Measurements from ENCODE around the gene IQCB1.

DNA sequence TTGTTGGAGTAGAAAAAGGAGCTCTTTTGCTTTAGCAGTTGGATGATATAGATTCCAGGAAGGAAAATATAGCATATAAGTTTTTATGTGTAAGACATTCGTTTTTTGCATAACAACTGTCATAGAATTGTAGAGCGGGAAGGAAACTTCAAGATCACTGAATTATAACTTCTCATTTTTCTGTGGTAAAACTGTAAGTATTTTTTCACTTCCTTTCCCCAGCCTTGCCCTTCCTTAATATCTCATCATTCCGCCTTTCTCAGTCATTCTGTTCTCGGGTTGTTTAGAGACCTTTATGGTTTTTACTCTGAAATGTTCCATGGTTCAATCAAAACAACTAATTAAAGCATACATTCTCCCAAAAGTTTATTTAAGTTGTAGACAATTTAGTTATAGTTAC, 1.2 kb upstream of the IQCB1 start:
- TF ChIP-seq SIN3A (IDR thresholded peaks at IDR 0.05; ENCODE audit: borderline replicate concordance, insufficient read depth, low read depth, low read length) (no peak), POLR2AphosphoS5 (IDR thresholded peaks at IDR 0.05; ENCODE audit: low read depth, low read length) (no peak)
- TF ChIP-seq, protein P1, sequence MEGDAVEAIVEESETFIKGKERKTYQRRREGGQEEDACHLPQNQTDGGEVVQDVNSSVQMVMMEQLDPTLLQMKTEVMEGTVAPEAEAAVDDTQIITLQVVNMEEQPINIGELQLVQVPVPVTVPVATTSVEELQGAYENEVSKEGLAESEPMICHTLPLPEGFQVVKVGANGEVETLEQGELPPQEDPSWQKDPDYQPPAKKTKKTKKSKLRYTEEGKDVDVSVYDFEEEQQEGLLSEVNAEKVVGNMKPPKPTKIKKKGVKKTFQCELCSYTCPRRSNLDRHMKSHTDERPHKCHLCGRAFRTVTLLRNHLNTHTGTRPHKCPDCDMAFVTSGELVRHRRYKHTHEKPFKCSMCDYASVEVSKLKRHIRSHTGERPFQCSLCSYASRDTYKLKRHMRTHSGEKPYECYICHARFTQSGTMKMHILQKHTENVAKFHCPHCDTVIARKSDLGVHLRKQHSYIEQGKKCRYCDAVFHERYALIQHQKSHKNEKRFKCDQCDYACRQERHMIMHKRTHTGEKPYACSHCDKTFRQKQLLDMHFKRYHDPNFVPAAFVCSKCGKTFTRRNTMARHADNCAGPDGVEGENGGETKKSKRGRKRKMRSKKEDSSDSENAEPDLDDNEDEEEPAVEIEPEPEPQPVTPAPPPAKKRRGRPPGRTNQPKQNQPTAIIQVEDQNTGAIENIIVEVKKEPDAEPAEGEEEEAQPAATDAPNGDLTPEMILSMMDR (IDR thresholded peaks at IDR 0.05), result no peak
- TF ChIP-seq, protein P2, sequence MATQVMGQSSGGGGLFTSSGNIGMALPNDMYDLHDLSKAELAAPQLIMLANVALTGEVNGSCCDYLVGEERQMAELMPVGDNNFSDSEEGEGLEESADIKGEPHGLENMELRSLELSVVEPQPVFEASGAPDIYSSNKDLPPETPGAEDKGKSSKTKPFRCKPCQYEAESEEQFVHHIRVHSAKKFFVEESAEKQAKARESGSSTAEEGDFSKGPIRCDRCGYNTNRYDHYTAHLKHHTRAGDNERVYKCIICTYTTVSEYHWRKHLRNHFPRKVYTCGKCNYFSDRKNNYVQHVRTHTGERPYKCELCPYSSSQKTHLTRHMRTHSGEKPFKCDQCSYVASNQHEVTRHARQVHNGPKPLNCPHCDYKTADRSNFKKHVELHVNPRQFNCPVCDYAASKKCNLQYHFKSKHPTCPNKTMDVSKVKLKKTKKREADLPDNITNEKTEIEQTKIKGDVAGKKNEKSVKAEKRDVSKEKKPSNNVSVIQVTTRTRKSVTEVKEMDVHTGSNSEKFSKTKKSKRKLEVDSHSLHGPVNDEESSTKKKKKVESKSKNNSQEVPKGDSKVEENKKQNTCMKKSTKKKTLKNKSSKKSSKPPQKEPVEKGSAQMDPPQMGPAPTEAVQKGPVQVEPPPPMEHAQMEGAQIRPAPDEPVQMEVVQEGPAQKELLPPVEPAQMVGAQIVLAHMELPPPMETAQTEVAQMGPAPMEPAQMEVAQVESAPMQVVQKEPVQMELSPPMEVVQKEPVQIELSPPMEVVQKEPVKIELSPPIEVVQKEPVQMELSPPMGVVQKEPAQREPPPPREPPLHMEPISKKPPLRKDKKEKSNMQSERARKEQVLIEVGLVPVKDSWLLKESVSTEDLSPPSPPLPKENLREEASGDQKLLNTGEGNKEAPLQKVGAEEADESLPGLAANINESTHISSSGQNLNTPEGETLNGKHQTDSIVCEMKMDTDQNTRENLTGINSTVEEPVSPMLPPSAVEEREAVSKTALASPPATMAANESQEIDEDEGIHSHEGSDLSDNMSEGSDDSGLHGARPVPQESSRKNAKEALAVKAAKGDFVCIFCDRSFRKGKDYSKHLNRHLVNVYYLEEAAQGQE (IDR thresholded peaks at IDR 0.05; ENCODE audit: insufficient read depth in 1 of 2, low read depth in 2 of 2, low read length in 1 of 2), result no peak
